CD8-positive, alpha-beta memory T cell (primary cell): Measurements from ENCODE around the gene RAD51B. TPM values are rescaled to one million over a fixed set of nuclear protein-coding genes. Genes with fewer than 3 reads are reported as not detected.
"Not testable (repeated sequence)": the region's sequence is repeated elsewhere in the genome, so short reads cannot be mapped to it uniquely, and the experiment has no call there.

Experiments used
- CTCF ChIA-PET: fragments of 350-600 bp; sonication (Branson Sonifier 250); formaldehyde crosslinking; loops from one replicate; lab custom pipeline; 2021; ENCODE audit warnings: antibody characterized with exemption; lab: Charles Lee
- POLR2A ChIA-PET: fragments of 350-600 bp; sonication (Branson Sonifier 250); formaldehyde crosslinking; loops from one replicate; lab custom pipeline; 2021; ENCODE audit warnings: antibody characterized with exemption; lab: Charles Lee
- DNase-seq, 5 donors: peaks; one replicate each; pipeline versions ENCODE4 v3.0.0 to v3.0.0-alpha.2; 2020 to 2022; ENCODE audit warnings: mixed read lengths in 1 of 5
- H3K27ac ChIP-seq: one replicate; pipeline ENCODE4 v1.7.0; 2013; ENCODE audit warnings: low read depth, mild to moderate bottlenecking, low read length, moderate library complexity
- H3K27me3 ChIP-seq: 2 replicates; pipeline ENCODE4 v1.7.0; 2013; ENCODE audit warnings: low read length, mild to moderate bottlenecking; ENCODE audit not compliant: insufficient read depth, poor library complexity, severe bottlenecking
- H3K36me3 ChIP-seq: 2 replicates; pipeline ENCODE4 v1.7.0; 2013; ENCODE audit warnings: mild to moderate bottlenecking, low read length, moderate library complexity; ENCODE audit not compliant: insufficient read depth
- H3K4me1 ChIP-seq: 2 replicates; pipeline ENCODE4 v1.7.0; 2013; ENCODE audit warnings: mild to moderate bottlenecking, low read length, moderate library complexity; ENCODE audit not compliant: insufficient read depth
- H3K4me3 ChIP-seq: 2 replicates; pipeline ENCODE4 v1.7.0; 2013; ENCODE audit warnings: mild to moderate bottlenecking, low read length
- H3K9me3 ChIP-seq: 2 replicates; pipeline ENCODE4 v1.7.0; 2013; ENCODE audit warnings: mild to moderate bottlenecking, low read length
- H3K27ac Mint-ChIP-seq, 8 donors: one replicate each; pipeline ENCODE4 v1.8.0; 2020 to 2021; ENCODE audit warnings: mixed read lengths in 8 of 8, mild to moderate bottlenecking in 6 of 8, inconsistent platforms in 3 of 8, moderate library complexity in 3 of 8
- H3K27me3 Mint-ChIP-seq, 2 donors: one replicate each; pipeline ENCODE4 v1.8.0; 2020 to 2021; ENCODE audit warnings: mixed read lengths in 2 of 2, mild to moderate bottlenecking in 1 of 2, moderate library complexity in 1 of 2
- H3K36me3 Mint-ChIP-seq, 3 donors: one replicate each; pipeline ENCODE4 v1.8.0; 2020 to 2021; ENCODE audit warnings: mixed read lengths in 3 of 3, inconsistent platforms in 1 of 3, mild to moderate bottlenecking in 1 of 3
- H3K4me1 Mint-ChIP-seq, 3 donors: one replicate each; pipeline ENCODE4 v1.8.0; 2020 to 2021; ENCODE audit warnings: mixed read lengths in 3 of 3, inconsistent platforms in 1 of 3, mild to moderate bottlenecking in 1 of 3
- H3K4me3 Mint-ChIP-seq, 7 donors: one replicate each; pipeline ENCODE4 v1.8.0; 2020 to 2021; ENCODE audit warnings: mixed read lengths in 7 of 7, mild to moderate bottlenecking in 6 of 7, moderate library complexity in 4 of 7, inconsistent platforms in 2 of 7
- H3K9me3 Mint-ChIP-seq, 5 donors: one replicate each; pipeline ENCODE4 v1.8.0; 2020 to 2022; ENCODE audit warnings: mixed read lengths in 5 of 5, mild to moderate bottlenecking in 3 of 5, moderate library complexity in 2 of 5, inconsistent platforms in 1 of 5
- polyA plus RNA-seq: library from polyadenylated mRNA; unstranded; fragments of 300-500 nt; fragmentation: Illumina TruSeq; gene quantifications from one replicate; pipeline ENCODE4 v1.2.3, GENCODE V29; 2021
- total RNA-seq, 2 experiments: library from RNA; stranded (reverse); gene quantifications; one replicate each; pipeline ENCODE4 v1.2.3, GENCODE V29; 2021

Gene RAD51B
- total and polyA plus RNA-seq, 3 experiments from 2014 or later = 15.7 to 22.9 (median 17.4) TPM

DNA sequence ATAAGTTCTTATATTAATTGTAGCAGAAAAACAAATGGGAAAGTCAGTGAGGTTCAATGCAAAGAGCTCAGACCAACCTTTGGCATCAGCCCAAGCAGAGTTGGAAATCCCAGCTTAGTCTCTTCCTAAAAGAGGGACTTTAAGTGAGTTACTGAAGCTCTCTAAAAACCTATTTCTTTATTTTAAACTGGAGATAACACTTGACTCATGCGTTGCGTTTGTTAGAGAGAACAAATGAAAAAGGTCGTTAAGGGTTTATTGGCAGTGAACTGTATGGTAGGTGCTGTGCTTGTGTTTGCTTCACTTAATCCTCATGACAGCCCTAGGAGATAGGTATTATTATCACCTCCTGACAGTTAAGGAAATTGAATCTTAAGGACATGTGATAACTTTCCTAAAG is 396.5 kb downstream of the RAD51B start:
- no peaks in the 10 kb centered on the region for H3K27me3 Mint-ChIP-seq
- CTCF ChIA-PET = no interaction called here
- no peak overlapping the region for H3K27ac ChIP-seq

DNA sequence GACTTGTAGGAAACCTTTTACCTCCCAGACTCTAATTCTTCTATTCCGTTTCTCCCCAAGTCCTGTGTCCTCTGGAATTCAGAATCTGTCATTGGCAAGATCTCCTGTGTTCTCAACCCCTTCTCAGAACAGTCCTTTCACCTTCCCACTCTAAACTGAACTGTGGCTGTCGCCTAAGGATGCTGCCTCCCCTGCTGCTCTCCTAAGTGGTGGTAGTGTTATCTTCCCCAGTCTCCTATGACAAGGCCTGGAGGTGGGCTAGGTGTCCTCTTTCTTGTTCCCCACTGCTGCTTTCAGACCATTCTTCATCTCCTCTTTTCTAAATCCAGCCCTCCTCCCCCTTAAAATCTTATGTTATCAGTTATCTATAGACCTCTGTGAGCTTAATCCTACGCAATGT is 397.4 kb downstream of the RAD51B start:
- POLR2A ChIA-PET = no interaction called here
- no peaks in the 10 kb centered on the region for H3K27me3 ChIP-seq
- peaks cover 0 to 12% (median 3%) of the 10 kb centered on the region in 3 donors for H3K36me3 Mint-ChIP-seq
- CTCF ChIA-PET = no interaction called here
- H3K27ac ChIP-seq = no peak overlapping the region
- H3K9me3 ChIP-seq = no peaks in the 10 kb centered on the region
- no peak overlapping the region for H3K4me3 ChIP-seq
- peaks cover 0 to 4% (median 0%) of the 10 kb centered on the region in 5 donors for H3K9me3 Mint-ChIP-seq
- no peaks in the 10 kb centered on the region for H3K27me3 Mint-ChIP-seq
- peak overlapping the region in 2 of 8 donors; percentile 10 to 80 for H3K27ac Mint-ChIP-seq
- H3K36me3 ChIP-seq = no peaks in the 10 kb centered on the region
- H3K4me1 ChIP-seq = peaks cover 13% of the 10 kb centered on the region
- H3K4me1 Mint-ChIP-seq = peaks cover 30 to 36% (median 31%) of the 10 kb centered on the region in 3 donors
- H3K4me3 Mint-ChIP-seq = no peak overlapping the region
- no peak for DNase-seq

More for the DNA sequence above, 396.5 kb downstream of the RAD51B start:
- no peaks in the 10 kb centered on the region for H3K9me3 Mint-ChIP-seq
- peaks cover 18% of the 10 kb centered on the region for H3K4me1 ChIP-seq
- POLR2A ChIA-PET = no interaction called here
- peaks cover 0 to 4% (median 3%) of the 10 kb centered on the region in 3 donors for H3K36me3 Mint-ChIP-seq
- H3K4me3 ChIP-seq = no peak overlapping the region
- no peak overlapping the region for H3K4me3 Mint-ChIP-seq
- no peaks in the 10 kb centered on the region for H3K27me3 ChIP-seq
- H3K36me3 ChIP-seq = no peaks in the 10 kb centered on the region
- peaks cover 36 to 44% (median 38%) of the 10 kb centered on the region in 3 donors for H3K4me1 Mint-ChIP-seq
- no peak for DNase-seq
- no peak overlapping the region for H3K27ac Mint-ChIP-seq
- no peaks in the 10 kb centered on the region for H3K9me3 ChIP-seq

DNA sequence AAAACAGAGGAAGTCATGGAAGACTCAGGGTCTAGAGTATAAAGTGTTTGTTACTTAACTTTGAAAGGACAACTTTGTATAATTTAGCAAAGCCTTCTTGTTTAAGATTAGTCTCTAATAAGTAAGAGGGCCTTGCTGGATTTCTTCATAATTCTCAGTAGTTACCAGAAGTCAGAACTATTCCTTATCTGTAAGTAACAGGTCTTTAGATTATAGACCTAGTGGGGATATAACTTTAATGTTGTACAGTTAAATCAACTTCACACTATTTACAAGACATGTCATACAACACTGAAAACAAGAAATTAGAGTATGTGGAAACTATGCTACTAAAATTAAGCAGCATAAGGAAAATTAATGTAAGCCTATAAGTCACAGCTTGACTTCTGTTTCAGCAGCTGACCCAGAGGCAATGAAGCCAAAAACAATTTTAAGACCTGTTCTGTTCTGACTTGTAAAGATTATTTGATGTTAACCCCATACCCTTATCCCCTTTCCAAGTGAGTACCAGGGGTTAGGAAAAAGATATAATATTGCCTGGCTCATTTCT is 398.3 kb downstream of the RAD51B start:
- ChIA-PET CTCF (no interaction called here), POLR2A (no interaction called here)
- H3K4me1 ChIP-seq = peaks cover 13% of the 10 kb centered on the region

DNA sequence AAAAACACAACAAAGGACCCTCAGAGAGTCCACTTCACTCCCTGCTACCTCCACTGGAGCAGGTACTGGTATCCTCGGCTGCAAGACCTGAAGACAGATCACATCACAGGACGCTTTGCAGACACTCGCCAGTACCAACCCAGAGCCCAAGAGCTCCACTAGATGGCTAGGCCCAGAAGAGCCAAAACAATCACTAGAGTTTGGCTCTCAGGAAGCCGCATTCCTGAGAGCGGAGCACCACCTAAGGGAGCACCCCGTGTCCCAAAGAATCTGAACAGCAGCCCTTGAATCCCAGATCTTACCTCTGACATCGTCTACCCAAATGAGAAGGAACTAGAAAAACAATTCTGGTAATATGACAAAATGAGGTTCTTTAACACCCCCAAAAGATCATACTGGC is 399.8 kb downstream of the RAD51B start:
- no peak for DNase-seq
- Mint-ChIP-seq H3K36me3 (peaks cover 0 to 20% (median 3%) of the 10 kb centered on the region in 3 donors), H3K27me3 (no peaks in the 10 kb centered on the region), H3K4me3 (no peak overlapping the region), H3K9me3 (peaks cover 0 to 4% (median 0%) of the 10 kb centered on the region in 5 donors), H3K4me1 (peaks cover 10 to 12% (median 11%) of the 10 kb centered on the region in 3 donors), H3K27ac (no peak overlapping the region)
- H3K27me3 ChIP-seq = no peaks in the 10 kb centered on the region
- no peak overlapping the region for H3K27ac ChIP-seq
- ChIA-PET POLR2A (no interaction called here), CTCF (no interaction called here)
- no peaks in the 10 kb centered on the region for H3K9me3 ChIP-seq
- no peaks in the 10 kb centered on the region for H3K36me3 ChIP-seq
- H3K4me3 ChIP-seq = no peak overlapping the region
- peaks cover 3% of the 10 kb centered on the region for H3K4me1 ChIP-seq

More for the DNA sequence above, 398.3 kb downstream of the RAD51B start:
- Histone ChIP-seq H3K27me3 (no peaks in the 10 kb centered on the region), H3K36me3 (no peaks in the 10 kb centered on the region), H3K27ac (no peak overlapping the region), H3K9me3 (no peaks in the 10 kb centered on the region), H3K4me3 (no peak overlapping the region)
- DNase-seq = no peak
- Mint-ChIP-seq H3K9me3 (peaks cover 0 to 4% (median 0%) of the 10 kb centered on the region in 5 donors), H3K36me3 (peaks cover 0 to 19% (median 3%) of the 10 kb centered on the region in 3 donors), H3K27ac (no peak overlapping the region), H3K27me3 (no peaks in the 10 kb centered on the region), H3K4me3 (no peak overlapping the region), H3K4me1 (peaks cover 26 to 27% (median 26%) of the 10 kb centered on the region in 3 donors)

DNA sequence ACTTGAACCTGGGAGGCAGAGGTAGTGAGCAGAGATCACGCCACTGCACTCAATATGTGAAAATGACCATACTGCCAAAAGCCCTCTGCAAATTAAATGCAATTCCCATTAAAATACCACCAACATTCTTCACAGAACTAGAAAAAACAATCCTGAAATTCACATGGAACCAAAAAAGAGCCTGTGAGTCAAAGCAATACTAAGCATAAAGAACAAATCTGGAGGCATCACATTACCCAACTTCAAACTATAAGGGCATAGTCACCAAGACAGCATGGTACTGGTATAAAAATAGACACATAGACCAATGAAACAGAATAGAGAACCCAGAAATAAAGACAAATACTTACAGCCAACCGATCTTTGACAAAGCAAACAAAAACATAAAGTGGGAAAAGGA is 401.5 kb downstream of the RAD51B start:
- H3K4me3 ChIP-seq, CTCF ChIA-PET, H3K27ac ChIP-seq, H3K27me3 Mint-ChIP-seq, H3K4me1 Mint-ChIP-seq, H3K9me3 Mint-ChIP-seq, H3K27me3 ChIP-seq, H3K4me3 Mint-ChIP-seq, POLR2A ChIA-PET, H3K9me3 ChIP-seq, H3K36me3 ChIP-seq, DNase-seq, H3K27ac Mint-ChIP-seq, H3K4me1 ChIP-seq: not testable (repeated sequence)
- peaks cover 0 to 20% (median 5%) of the 10 kb centered on the region in 3 donors for H3K36me3 Mint-ChIP-seq

DNA sequence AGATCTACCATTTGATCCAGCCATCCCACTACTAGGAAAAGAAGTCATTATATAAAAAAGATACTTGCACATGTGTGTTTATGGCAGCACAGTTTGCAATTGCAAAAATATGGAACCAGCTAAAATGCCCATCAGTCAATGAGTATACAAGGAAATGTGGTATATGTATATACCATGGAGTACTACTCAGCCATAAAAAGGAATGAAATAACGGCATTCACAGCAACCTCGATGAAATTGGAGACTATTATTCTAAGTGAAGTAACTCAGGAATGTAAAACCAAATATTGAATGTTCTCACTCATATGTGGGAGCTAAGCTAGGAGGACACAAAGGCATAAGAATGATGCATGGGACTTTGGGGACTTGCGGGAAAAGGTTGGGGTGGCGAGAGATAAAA is 402.6 kb downstream of the RAD51B start:
- H3K4me1 ChIP-seq = no peaks in the 10 kb centered on the region
- no peaks in the 10 kb centered on the region for H3K9me3 ChIP-seq
- ChIA-PET POLR2A (interaction anchor here (0.9 kb wide), 1 partner anchor 571 kb away, joined by 3 read pairs; the partner anchor contains the start of gene ZFP36L1), CTCF (interaction anchor here (1.2 to 1.6 kb wide), 2 partner anchors 26 to 622 kb away, joined by 3 to 5 read pairs; no protein-coding TSS in a partner anchor)
- H3K4me3 Mint-ChIP-seq = no peak overlapping the region
- H3K27ac ChIP-seq = no peak overlapping the region
- H3K4me3 ChIP-seq = no peak overlapping the region
- H3K9me3 Mint-ChIP-seq = peaks cover 0 to 4% (median 0%) of the 10 kb centered on the region in 5 donors
- H3K4me1 Mint-ChIP-seq = no peaks in the 10 kb centered on the region
- DNase-seq = no peak
- H3K27ac Mint-ChIP-seq = no peak overlapping the region
- H3K36me3 Mint-ChIP-seq = peaks cover 0 to 24% (median 5%) of the 10 kb centered on the region in 3 donors
- H3K27me3 Mint-ChIP-seq = no peaks in the 10 kb centered on the region
- no peaks in the 10 kb centered on the region for H3K36me3 ChIP-seq
- no peaks in the 10 kb centered on the region for H3K27me3 ChIP-seq

DNA sequence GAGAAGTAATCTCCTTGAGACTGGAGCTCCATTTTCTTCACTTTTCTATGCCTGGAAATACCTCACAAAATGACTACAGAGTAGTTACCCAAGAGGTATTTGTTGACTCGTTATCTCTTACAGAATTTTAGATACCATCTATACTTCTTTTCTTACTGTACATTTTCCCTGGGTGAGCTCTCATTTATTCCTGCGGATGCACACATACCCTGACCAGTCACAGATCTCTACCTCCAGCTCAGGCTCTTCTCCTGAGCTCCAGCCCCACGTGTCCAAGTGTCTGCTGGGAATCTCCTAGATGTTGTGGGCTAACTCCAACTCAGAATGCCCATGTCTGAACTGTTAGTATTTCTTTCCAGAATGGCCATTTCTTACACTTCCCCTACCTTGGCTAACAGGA is 403.1 kb downstream of the RAD51B start:
- CTCF ChIA-PET = interaction anchor here (1.2 to 1.6 kb wide), 2 partner anchors 25 to 621 kb away, joined by 3 to 5 read pairs; no protein-coding TSS in a partner anchor

DNA sequence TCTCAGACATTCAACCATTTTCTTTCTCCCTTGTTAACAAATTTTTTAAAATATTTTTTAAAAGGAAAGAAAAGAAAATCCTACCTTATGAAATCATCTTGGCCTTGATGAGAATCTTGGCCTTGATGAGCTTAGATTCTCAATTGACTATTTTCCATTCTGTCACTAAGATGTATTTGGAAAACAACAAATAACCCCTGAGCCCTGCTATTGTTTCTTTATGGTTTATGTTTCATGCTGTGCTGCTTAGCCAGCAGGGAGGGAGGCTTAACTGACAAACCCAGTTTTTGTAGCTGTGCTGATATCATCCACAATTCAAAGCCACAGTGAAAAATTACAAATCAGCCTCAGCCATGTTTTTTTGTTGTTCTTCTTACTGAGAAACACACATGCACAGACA is 404.1 kb downstream of the RAD51B start:
- no peak overlapping the region for H3K4me3 Mint-ChIP-seq
- ChIA-PET POLR2A (no interaction called here), CTCF (interaction anchor here (1.6 kb wide), 1 partner anchor 24 kb away, joined by 5 read pairs; no protein-coding TSS in a partner anchor)
- Histone ChIP-seq H3K4me3 (no peak overlapping the region), H3K4me1 (no peaks in the 10 kb centered on the region), H3K27me3 (no peaks in the 10 kb centered on the region), H3K27ac (no peak overlapping the region), H3K9me3 (no peaks in the 10 kb centered on the region), H3K36me3 (no peaks in the 10 kb centered on the region)
- peaks cover 0 to 24% (median 5%) of the 10 kb centered on the region in 3 donors for H3K36me3 Mint-ChIP-seq
- H3K27me3 Mint-ChIP-seq = no peaks in the 10 kb centered on the region
- no peak for DNase-seq
- no peaks in the 10 kb centered on the region for H3K4me1 Mint-ChIP-seq
- peaks cover 0 to 4% (median 0%) of the 10 kb centered on the region in 5 donors for H3K9me3 Mint-ChIP-seq
- H3K27ac Mint-ChIP-seq = no peak overlapping the region

More for the DNA sequence above, 403.1 kb downstream of the RAD51B start:
- no peak overlapping the region for H3K4me3 ChIP-seq
- Mint-ChIP-seq H3K9me3 (peaks cover 0 to 4% (median 0%) of the 10 kb centered on the region in 5 donors), H3K4me1 (no peaks in the 10 kb centered on the region), H3K36me3 (peaks cover 0 to 24% (median 5%) of the 10 kb centered on the region in 3 donors), H3K27me3 (no peaks in the 10 kb centered on the region), H3K4me3 (no peak overlapping the region), H3K27ac (no peak overlapping the region)
- H3K27me3 ChIP-seq = no peaks in the 10 kb centered on the region
- POLR2A ChIA-PET = interaction anchor here (0.9 kb wide), 1 partner anchor 570 kb away, joined by 3 read pairs; the partner anchor contains the start of gene ZFP36L1
- no peak overlapping the region for H3K27ac ChIP-seq
- H3K36me3 ChIP-seq = no peaks in the 10 kb centered on the region
- DNase-seq = no peak
- no peaks in the 10 kb centered on the region for H3K9me3 ChIP-seq
- no peaks in the 10 kb centered on the region for H3K4me1 ChIP-seq
